Right atrium auricular region (tissue), 2 donors: ENCODE measurements around the gene RPL3. TPM values are rescaled to one million over a fixed set of nuclear protein-coding genes. Genes with fewer than 3 reads are reported as not detected.

Source experiments
- DNase-seq: peaks from one replicate; pipeline ENCODE4 v3.0.0-alpha.2; 2019; ENCODE audit warnings: low spot score
- H3K27ac ChIP-seq, 2 donors: fragments of 200-600 bp; sonication (generic); 1 replicate in 1 of 2; 2 replicates in 1 of 2; pipeline ENCODE4 v1.5.1; 2016 to 2019
- H3K27me3 ChIP-seq, 2 donors: fragments of 200-600 bp; sonication (generic); one replicate each; pipeline versions ENCODE4 v1.5.1 to v1.6.0; 2017 to 2019
- H3K36me3 ChIP-seq: fragments of 200-600 bp; sonication (generic); one replicate; pipeline ENCODE4 v1.5.1; 2016
- H3K4me1 ChIP-seq, 2 donors: fragments of 200-600 bp; sonication (generic); one replicate each; pipeline versions ENCODE4 v1.5.1 to v1.6.0; 2017 to 2019
- H3K4me3 ChIP-seq, 2 donors: fragments of 200-600 bp; sonication (generic); 1 replicate in 1 of 2; 2 replicates in 1 of 2; pipeline ENCODE4 v1.5.1; 2017 to 2019; ENCODE audit warnings: mild to moderate bottlenecking in 1 of 2, moderate library complexity in 1 of 2
- H3K9me3 ChIP-seq, 2 donors: fragments of 200-600 bp; sonication (generic); one replicate each; pipeline ENCODE4 v1.5.1; 2019
- CTCF ChIP-seq, 2 donors: fragments of 200-600 bp; sonication (generic); IDR thresholded peaks; one replicate each; pipeline ENCODE4 v1.5.1; 2019; ENCODE audit warnings: antibody characterized with exemption in 2 of 2
- total RNA-seq, 2 donors: library from RNA; depleted of rRNA; stranded (reverse); fragments of >200 nt; gene quantifications; one replicate each; pipeline ENCODE4 v1.1.0, GENCODE V29; 2016

RPL3 gene
- total RNA-seq, 2 donors from 2014 or later = 440 to 1,190 TPM

GRCh38 chr22:39292031-39292462 lies 27.4 kb downstream of the RPL3 start:
- peaks cover 0 to 40% of the 10 kb centered on the region in 2 donors for H3K4me1 ChIP-seq
- H3K27me3 ChIP-seq = no peaks in the 10 kb centered on the region
- no peak for TF ChIP-seq CTCF (IDR thresholded peaks at IDR 0.05)
- no peaks in the 10 kb centered on the region for H3K36me3 ChIP-seq
- no peak overlapping the region for H3K4me3 ChIP-seq
- no peaks in the 10 kb centered on the region for H3K9me3 ChIP-seq
- no peak for DNase-seq
- H3K27ac ChIP-seq = peak overlapping the region; percentile 63 to 82

GRCh38 chr22:39291523-39291922 lies 27.9 kb downstream of the RPL3 start:
- peak overlapping the region; percentile 63 to 82 for H3K27ac ChIP-seq
- H3K9me3 ChIP-seq = no peaks in the 10 kb centered on the region
- peaks cover 0 to 35% of the 10 kb centered on the region in 2 donors for H3K4me1 ChIP-seq
- DNase-seq = no peak
- H3K4me3 ChIP-seq = no peak overlapping the region
- H3K27me3 ChIP-seq = no peaks in the 10 kb centered on the region
- no peaks in the 10 kb centered on the region for H3K36me3 ChIP-seq
- TF ChIP-seq CTCF (IDR thresholded peaks at IDR 0.05) = no peak

- Histone ChIP-seq H3K27ac (peak overlapping the region; percentile 55 to 82), H3K36me3 (no peaks in the 10 kb centered on the region), H3K4me1 (peaks cover 0 to 34% of the 10 kb centered on the region in 2 donors), H3K4me3 (no peak overlapping the region), H3K27me3 (no peaks in the 10 kb centered on the region), H3K9me3 (no peaks in the 10 kb centered on the region)
- peak; percentile 66 for DNase-seq
- TF ChIP-seq CTCF (IDR thresholded peaks at IDR 0.05) = no peak
These were observed 28.7 kb downstream of the RPL3 start for GRCh38 chr22:39290724-39291161.

- H3K9me3 ChIP-seq = peaks cover 0 to 2% of the 10 kb centered on the region in 2 donors
- H3K27me3 ChIP-seq = no peaks in the 10 kb centered on the region
- DNase-seq = no peak
- peak overlapping the region; percentile 55 to 82 for H3K27ac ChIP-seq
- no peak overlapping the region for H3K4me3 ChIP-seq
- no peak for TF ChIP-seq CTCF (IDR thresholded peaks at IDR 0.05)
- H3K4me1 ChIP-seq = peaks cover 0 to 34% of the 10 kb centered on the region in 2 donors
- no peaks in the 10 kb centered on the region for H3K36me3 ChIP-seq
These were observed 29.3 kb downstream of the RPL3 start for GRCh38 chr22:39289975-39290720.

GRCh38 chr22:39289533-39289932 lies 29.9 kb downstream of the RPL3 start:
- no peak for TF ChIP-seq CTCF (IDR thresholded peaks at IDR 0.05)
- H3K9me3 ChIP-seq = peaks cover 0 to 8% of the 10 kb centered on the region in 2 donors
- no peaks in the 10 kb centered on the region for H3K36me3 ChIP-seq
- no peak for DNase-seq
- H3K27me3 ChIP-seq = no peaks in the 10 kb centered on the region
- peaks cover 0 to 34% of the 10 kb centered on the region in 2 donors for H3K4me1 ChIP-seq
- H3K4me3 ChIP-seq = no peak overlapping the region
- H3K27ac ChIP-seq = no peak overlapping the region
